T-helper 2 cell treated with Interferon-gamma antibody and Interleukin-4, amounts not matched to agents 5 μg/mL and 100 μg/mL, for 36 hours (primary cell): ENCODE results near the gene ST13.
A peak's percentile ranks its signal among the peaks of the same experiment; 100 is the strongest.

Source experiments
- DNase-seq: peaks from one replicate; pipeline ENCODE4 v3.0.0; 2021; ENCODE audit warnings: low spot score
- H3K27ac Mint-ChIP-seq: one replicate; pipeline ENCODE4 v1.8.0; 2021; ENCODE audit warnings: mild to moderate bottlenecking, mixed read lengths
- H3K27me3 Mint-ChIP-seq: one replicate; pipeline ENCODE4 v1.8.0; 2021; ENCODE audit warnings: low read depth, mixed read lengths
- H3K36me3 Mint-ChIP-seq: one replicate; pipeline ENCODE4 v1.8.0; 2021; ENCODE audit warnings: low read depth, mixed read lengths
- H3K4me1 Mint-ChIP-seq: one replicate; pipeline ENCODE4 v1.8.0; 2021; ENCODE audit warnings: low read depth, mixed read lengths
- H3K4me3 Mint-ChIP-seq: one replicate; pipeline ENCODE4 v1.8.0; 2022; ENCODE audit warnings: mild to moderate bottlenecking, moderate library complexity, mixed read lengths
- H3K9me3 Mint-ChIP-seq: one replicate; pipeline ENCODE4 v1.8.0; 2021; ENCODE audit warnings: mixed read lengths

Gene ST13

GRCh38 chr22:40819599-40820140 is 36.8 kb downstream of the ST13 start:
- Mint-ChIP-seq H3K27ac (peak overlapping the region; percentile 50), H3K9me3 (no peaks in the 10 kb centered on the region), H3K4me3 (peak overlapping the region; percentile 85), H3K4me1 (peaks cover 20% of the 10 kb centered on the region), H3K27me3 (no peaks in the 10 kb centered on the region), H3K36me3 (peaks cover 9% of the 10 kb centered on the region)
- DNase-seq, result no peak

- Mint-ChIP-seq H3K4me1 (peaks cover 23% of the 10 kb centered on the region), H3K9me3 (no peaks in the 10 kb centered on the region), H3K36me3 (peaks cover 12% of the 10 kb centered on the region), H3K27ac (peak within 1 kb of the TSS; percentile 91), H3K4me3 (peak within 1 kb of the TSS; percentile 85), H3K27me3 (no peaks in the 10 kb centered on the region)
- peak; percentile 84 for DNase-seq
Observed at GRCh38 chr22:40818747-40819598, 37.5 kb downstream of the ST13 start, which contains the start of gene SLC25A17. Gene SLC25A17, minus strand, starts transcription at chr22:40819346. Its CDS starts 98 bp downstream, at chr22:40819248.

- H3K9me3 Mint-ChIP-seq, result no peaks in the 10 kb centered on the region
Observed at GRCh38 chr22:40818192-40818746, 38.2 kb downstream of the ST13 start.

GRCh38 chr22:40817737-40818136 is 38.7 kb downstream of the ST13 start:
- DNase-seq, result no peak
- H3K4me1 Mint-ChIP-seq, result peaks cover 26% of the 10 kb centered on the region
- H3K36me3 Mint-ChIP-seq, result peaks cover 13% of the 10 kb centered on the region

More at GRCh38 chr22:40818192-40818746, 38.2 kb downstream of the ST13 start:
- Mint-ChIP-seq H3K4me1 (peaks cover 26% of the 10 kb centered on the region), H3K27me3 (no peaks in the 10 kb centered on the region), H3K4me3 (peak overlapping the region; percentile 85), H3K27ac (peak overlapping the region; percentile 91), H3K36me3 (peaks cover 13% of the 10 kb centered on the region)
- peak; percentile 11 for DNase-seq

GRCh38 chr22:40813912-40814315 is 42.5 kb downstream of the ST13 start:
- no peaks in the 10 kb centered on the region for H3K27me3 Mint-ChIP-seq
- DNase-seq, result no peak
- H3K27ac Mint-ChIP-seq, result no peak overlapping the region
- peaks cover 15% of the 10 kb centered on the region for H3K36me3 Mint-ChIP-seq
- H3K9me3 Mint-ChIP-seq, result no peaks in the 10 kb centered on the region
- H3K4me1 Mint-ChIP-seq, result peaks cover 23% of the 10 kb centered on the region
- no peak overlapping the region for H3K4me3 Mint-ChIP-seq

More at GRCh38 chr22:40817737-40818136, 38.7 kb downstream of the ST13 start:
- Mint-ChIP-seq H3K27me3 (no peaks in the 10 kb centered on the region), H3K9me3 (no peaks in the 10 kb centered on the region), H3K27ac (peak overlapping the region; percentile 79), H3K4me3 (peak overlapping the region; percentile 85)

- H3K36me3 Mint-ChIP-seq, result peaks cover 2% of the 10 kb centered on the region
- H3K27me3 Mint-ChIP-seq, result no peaks in the 10 kb centered on the region
- no peak overlapping the region for H3K27ac Mint-ChIP-seq
- no peak for DNase-seq
- H3K4me1 Mint-ChIP-seq, result no peaks in the 10 kb centered on the region
- no peaks in the 10 kb centered on the region for H3K9me3 Mint-ChIP-seq
- no peak overlapping the region for H3K4me3 Mint-ChIP-seq
Observed at GRCh38 chr22:40808018-40808841, 48.2 kb downstream of the ST13 start.

GRCh38 chr22:40806711-40807110 is 49.7 kb downstream of the ST13 start:
- H3K9me3 Mint-ChIP-seq, result no peaks in the 10 kb centered on the region
- no peak overlapping the region for H3K4me3 Mint-ChIP-seq
- no peaks in the 10 kb centered on the region for H3K4me1 Mint-ChIP-seq
- H3K27ac Mint-ChIP-seq, result no peak overlapping the region
- H3K27me3 Mint-ChIP-seq, result no peaks in the 10 kb centered on the region
- DNase-seq, result no peak
- no peaks in the 10 kb centered on the region for H3K36me3 Mint-ChIP-seq

- Mint-ChIP-seq H3K4me1 (no peaks in the 10 kb centered on the region), H3K27ac (no peak overlapping the region), H3K36me3 (no peaks in the 10 kb centered on the region), H3K9me3 (no peaks in the 10 kb centered on the region), H3K27me3 (no peaks in the 10 kb centered on the region), H3K4me3 (no peak overlapping the region)
- no peak for DNase-seq
Observed at GRCh38 chr22:40805699-40806203, 50.7 kb downstream of the ST13 start.

GRCh38 chr22:40805239-40805638 is 51.2 kb downstream of the ST13 start:
- Mint-ChIP-seq H3K4me3 (no peak overlapping the region), H3K9me3 (no peaks in the 10 kb centered on the region), H3K27me3 (no peaks in the 10 kb centered on the region), H3K36me3 (no peaks in the 10 kb centered on the region), H3K27ac (no peak overlapping the region), H3K4me1 (no peaks in the 10 kb centered on the region)
- no peak for DNase-seq

GRCh38 chr22:40803321-40803720 is 53.1 kb downstream of the ST13 start:
- Mint-ChIP-seq H3K36me3 (peaks cover 4% of the 10 kb centered on the region), H3K27ac (no peak overlapping the region), H3K4me3 (no peak overlapping the region), H3K27me3 (no peaks in the 10 kb centered on the region), H3K9me3 (no peaks in the 10 kb centered on the region), H3K4me1 (peaks cover 4% of the 10 kb centered on the region)
- no peak for DNase-seq

GRCh38 chr22:40799008-40799407 is 57.4 kb downstream of the ST13 start:
- peaks cover 9% of the 10 kb centered on the region for H3K36me3 Mint-ChIP-seq
- H3K9me3 Mint-ChIP-seq, result no peaks in the 10 kb centered on the region
- no peak overlapping the region for H3K4me3 Mint-ChIP-seq
- H3K27me3 Mint-ChIP-seq, result no peaks in the 10 kb centered on the region
- H3K27ac Mint-ChIP-seq, result no peak overlapping the region
- no peak for DNase-seq
- peaks cover 6% of the 10 kb centered on the region for H3K4me1 Mint-ChIP-seq

GRCh38 chr22:40797427-40797826 is 59.0 kb downstream of the ST13 start:
- H3K36me3 Mint-ChIP-seq, result peaks cover 16% of the 10 kb centered on the region
- H3K4me3 Mint-ChIP-seq, result no peak overlapping the region
- H3K27ac Mint-ChIP-seq, result no peak overlapping the region
- no peaks in the 10 kb centered on the region for H3K9me3 Mint-ChIP-seq
- peaks cover 7% of the 10 kb centered on the region for H3K4me1 Mint-ChIP-seq
- H3K27me3 Mint-ChIP-seq, result no peaks in the 10 kb centered on the region
- DNase-seq, result no peak

GRCh38 chr22:40792451-40792850 is 64.0 kb downstream of the ST13 start:
- H3K4me3 Mint-ChIP-seq, result no peak overlapping the region
- no peaks in the 10 kb centered on the region for H3K9me3 Mint-ChIP-seq
- H3K36me3 Mint-ChIP-seq, result peaks cover 31% of the 10 kb centered on the region
- DNase-seq, result no peak
- no peak overlapping the region for H3K27ac Mint-ChIP-seq
- no peaks in the 10 kb centered on the region for H3K27me3 Mint-ChIP-seq
- peaks cover 11% of the 10 kb centered on the region for H3K4me1 Mint-ChIP-seq
